Bronchial smooth muscle cell (primary cell): ENCODE measurements around the gene PLCXD1. TPM values are rescaled to one million over a fixed set of nuclear protein-coding genes. Genes with fewer than 3 reads are reported as not detected.

ENCODE experiments used
- total RNA-seq: library from RNA; depleted of rRNA; stranded (reverse); fragments of >200 nt; gene quantifications from 2 replicates; pipeline ENCODE4 v1.2.1, GENCODE V29; 2014

PLCXD1 gene
- 6.2 and 7.9 TPM in 2 replicates for total RNA-seq

DNA sequence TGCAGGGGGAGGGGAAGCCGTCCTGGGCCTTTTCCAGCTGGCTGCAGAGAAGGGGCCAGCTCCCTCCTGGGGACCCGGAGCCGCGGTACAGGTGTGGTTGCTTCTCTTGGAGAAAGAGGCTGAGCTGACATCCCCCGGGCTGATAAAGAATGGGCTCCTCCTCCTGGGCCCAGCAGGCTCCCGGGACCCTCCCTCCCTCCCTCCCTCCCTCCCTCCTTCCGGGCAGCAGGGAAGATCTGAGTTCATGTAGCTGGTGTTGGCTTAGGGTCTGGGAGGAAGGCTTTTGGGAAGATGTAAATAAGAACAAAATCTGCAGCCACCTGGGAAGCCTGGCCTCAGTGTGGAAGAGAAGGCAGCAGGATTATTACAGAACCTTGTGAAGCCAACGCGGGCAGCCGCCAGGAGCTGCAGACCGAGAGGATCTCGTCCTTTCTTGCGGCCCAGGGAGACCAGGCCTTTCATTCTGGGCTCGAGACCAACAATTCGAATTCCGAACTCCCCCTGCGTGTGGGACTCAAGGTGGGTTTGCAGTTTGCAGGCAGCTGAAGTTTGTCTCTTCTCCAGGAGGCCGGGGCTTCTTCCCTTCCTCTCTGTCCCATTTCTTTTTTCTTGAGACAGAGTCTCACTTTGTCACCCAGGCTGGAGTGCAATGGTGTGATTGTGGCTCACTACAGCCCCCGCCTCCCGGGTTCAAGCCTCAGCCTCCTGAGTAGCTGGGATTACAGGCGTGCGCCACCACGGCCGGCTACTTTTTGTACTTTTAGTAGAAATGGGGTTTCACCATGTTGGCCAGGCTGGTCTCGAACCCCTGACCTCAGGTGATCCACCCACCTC lies at the start of gene PLCXD1:
PLCXD1 (plus strand) TSS at position 216 of the 834 bp plus-strand sequence. CDS start 2,807 bp downstream, outside the sequence.

DNA sequence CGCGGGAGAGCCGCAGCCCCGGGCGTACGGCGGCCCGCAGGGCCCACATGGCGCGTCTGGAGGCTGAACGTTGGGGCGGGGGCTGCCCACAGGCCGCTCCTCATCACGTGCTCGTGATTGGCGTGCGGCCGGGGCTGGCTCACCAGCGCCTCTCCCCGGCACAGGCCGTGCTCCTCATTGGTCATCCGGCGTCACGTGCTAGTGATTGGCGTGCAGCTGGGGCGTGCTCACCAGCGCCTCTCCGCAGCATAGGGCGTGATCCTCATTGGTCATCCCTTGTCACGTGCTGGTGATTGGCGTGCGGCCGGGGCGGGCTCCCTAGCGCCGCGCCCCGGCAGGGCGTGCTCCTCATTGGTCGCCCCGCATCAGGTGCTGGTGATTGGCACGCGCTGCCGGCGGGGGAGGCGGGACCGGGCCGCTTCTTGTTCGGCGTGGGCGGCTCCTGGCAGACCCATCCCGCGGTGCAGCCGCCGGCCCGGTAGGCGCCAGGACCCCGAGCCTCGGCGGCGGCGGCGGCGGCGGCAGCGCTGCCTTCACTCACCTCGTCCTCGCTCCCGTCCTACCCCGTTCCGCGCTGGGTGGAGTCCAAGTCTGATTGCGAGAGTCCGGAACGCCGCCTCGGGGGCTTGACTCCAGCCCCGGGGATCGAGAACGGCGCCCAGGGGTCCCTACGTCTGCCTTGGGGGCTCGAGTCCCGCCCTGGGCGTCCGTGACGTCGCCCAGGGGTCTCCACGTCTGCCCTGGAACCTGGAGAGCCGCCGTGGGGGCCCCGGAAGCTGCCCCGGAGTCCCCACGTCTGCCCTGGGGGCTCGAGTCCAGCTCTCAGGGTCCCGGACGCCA lies 37.8 kb downstream of the PLCXD1 start, which contains the start of gene GTPBP6:
GTPBP6 (minus strand) TSS at position 58 of the 840 bp plus-strand sequence; CDS start at position 49, 9 bp downstream.

Other genes starting within 250 kb of the PLCXD1 start
- 37.5 and 44.9 TPM in 2 replicates for gene GTPBP6, start 37.4 kb downstream of the PLCXD1 start, total RNA-seq
- 10.6 and 16.2 TPM in 2 replicates for gene PPP2R3B, start 105.5 kb downstream of the PLCXD1 start, total RNA-seq